GM18951 (cell line): ENCODE results near the gene FNBP1.
"Not testable (repeated sequence)": the region's sequence is repeated elsewhere in the genome, so short reads cannot be mapped to it uniquely, and the experiment has no call there.

Experiments used
- POLR2A ChIP-seq: IDR thresholded peaks from 4 replicates; pipeline ENCODE4 v1.6.1; 2011; ENCODE audit warnings: mild to moderate bottlenecking; ENCODE audit not compliant: insufficient read length, insufficient read depth; ENCODE audit errors: extremely low read depth
- in situ Hi-C: fragments of 300-500 bp; cut with MboI; formaldehyde crosslinking; loops from one replicate; pipeline ENCODE4 v1.12.0; 2022; ENCODE audit warnings: low sequenced_read_pairs, mixed read lengths, inconsistent platforms; ENCODE audit not compliant: unreplicated experiment

FNBP1 gene

GRCh38 chr9:129987941-129988340 is 55.0 kb downstream of the FNBP1 start:
- in situ Hi-C loops, result no loop called here
- no peak for TF ChIP-seq POLR2A

- in situ Hi-C loops, result no loop called here
- no peak for TF ChIP-seq POLR2A
Measured at GRCh38 chr9:129987047-129987446, 55.9 kb downstream of the FNBP1 start.

GRCh38 chr9:129984589-129984988 is 58.4 kb downstream of the FNBP1 start:
- in situ Hi-C loops, result not testable (repeated sequence)

DNA sequence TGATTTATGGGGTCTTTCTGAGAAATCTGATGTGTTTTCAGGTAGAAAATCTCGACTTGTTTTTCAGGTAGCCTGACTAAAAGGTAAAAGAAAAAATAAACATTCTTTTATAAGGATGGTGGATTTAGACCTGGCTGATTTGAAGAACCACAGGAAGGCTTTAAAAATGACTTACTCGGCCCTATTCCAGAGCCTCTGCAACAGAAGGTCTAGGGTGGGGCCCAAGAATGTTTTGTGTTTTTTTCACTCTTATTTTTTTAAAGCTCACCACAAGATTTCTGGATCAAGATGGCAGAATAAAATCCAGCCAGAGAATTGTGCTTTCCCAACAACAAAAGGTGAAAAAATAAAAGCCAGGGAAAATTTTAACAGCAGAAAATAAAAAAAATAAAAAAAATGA is 59.1 kb downstream of the FNBP1 start:
- in situ Hi-C loops, result no loop called here
- no peak for TF ChIP-seq POLR2A

DNA sequence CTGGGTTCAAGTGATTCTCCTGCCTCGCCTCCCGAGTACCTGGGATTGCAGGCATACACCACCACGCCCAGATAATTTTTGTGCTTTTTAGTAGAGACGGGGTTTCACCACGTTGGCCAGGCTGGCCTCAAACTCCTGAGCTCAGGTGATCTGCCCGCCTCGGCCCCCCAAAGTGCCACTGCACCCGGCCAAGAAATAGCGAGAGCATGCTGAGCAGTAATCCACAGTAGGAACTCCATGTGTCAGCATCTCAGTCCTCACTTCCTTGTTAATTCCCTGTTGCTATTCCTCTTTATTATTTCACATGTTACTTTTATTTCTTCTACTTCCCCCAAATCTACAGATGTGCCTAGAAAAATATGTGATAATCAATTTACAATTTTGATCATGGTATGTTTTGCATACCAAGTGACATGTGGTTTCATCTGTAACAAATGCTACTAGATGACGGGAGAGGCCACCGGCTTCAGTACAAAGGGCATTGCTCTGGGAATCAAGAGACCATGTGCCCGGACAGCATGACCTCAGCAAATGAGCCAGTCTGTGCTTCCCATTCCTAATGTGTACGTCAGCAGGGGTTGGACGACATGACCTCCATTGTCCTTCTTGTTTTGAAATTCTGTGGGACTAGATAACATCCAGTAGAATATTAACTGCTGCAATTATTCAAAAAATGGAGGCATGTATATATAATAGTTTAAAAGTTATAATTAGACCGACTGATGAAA is 61.6 kb downstream of the FNBP1 start:
- in situ Hi-C loops, result no loop called here
- no peak for TF ChIP-seq POLR2A

- in situ Hi-C loops, result not testable (repeated sequence)
Measured at GRCh38 chr9:129980224-129980623, 62.8 kb downstream of the FNBP1 start.

- in situ Hi-C loops, result no loop called here
- no peak for TF ChIP-seq POLR2A
Measured at GRCh38 chr9:129979071-129979745, 63.8 kb downstream of the FNBP1 start.

GRCh38 chr9:129972816-129973215 is 70.2 kb downstream of the FNBP1 start:
- TF ChIP-seq POLR2A, result no peak
- in situ Hi-C loops, result no loop called here

DNA sequence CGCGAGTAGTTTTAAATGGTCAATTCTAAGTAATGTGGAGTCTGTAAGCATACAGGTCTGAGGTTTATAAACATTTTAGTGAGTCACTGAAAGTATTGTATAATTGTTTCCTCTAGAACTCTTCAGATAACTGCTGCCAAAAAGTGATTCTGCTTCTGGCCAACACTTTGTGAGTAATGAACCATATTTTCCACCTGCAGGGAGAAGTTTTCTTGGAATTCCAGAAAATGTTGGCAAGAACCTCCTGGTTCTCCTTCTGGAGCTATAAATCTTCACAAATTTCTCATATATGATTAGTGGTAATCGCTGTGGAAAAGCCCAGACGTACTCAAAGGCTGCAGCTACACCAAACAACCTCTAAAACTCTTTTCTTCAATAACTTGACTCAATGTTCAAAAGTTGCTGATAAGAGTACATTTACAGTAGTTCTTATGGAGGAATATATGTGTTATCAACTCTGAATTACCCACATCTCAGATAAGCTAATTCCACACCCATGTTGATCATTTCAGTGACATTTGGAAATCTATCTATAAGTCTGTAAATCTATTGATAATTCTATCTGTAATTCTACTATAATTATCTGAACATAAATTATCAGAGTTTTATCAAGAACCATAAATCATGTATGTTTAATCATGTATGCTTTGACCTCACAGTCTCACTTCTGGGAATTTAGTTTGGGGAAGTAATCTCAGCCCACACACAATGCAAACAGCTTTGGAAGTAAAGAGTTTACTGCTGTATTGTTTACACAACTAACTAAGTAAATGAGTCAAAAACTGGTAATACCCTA is 74.1 kb downstream of the FNBP1 start:
- TF ChIP-seq POLR2A, result no peak
- in situ Hi-C loops, result no loop called here

DNA sequence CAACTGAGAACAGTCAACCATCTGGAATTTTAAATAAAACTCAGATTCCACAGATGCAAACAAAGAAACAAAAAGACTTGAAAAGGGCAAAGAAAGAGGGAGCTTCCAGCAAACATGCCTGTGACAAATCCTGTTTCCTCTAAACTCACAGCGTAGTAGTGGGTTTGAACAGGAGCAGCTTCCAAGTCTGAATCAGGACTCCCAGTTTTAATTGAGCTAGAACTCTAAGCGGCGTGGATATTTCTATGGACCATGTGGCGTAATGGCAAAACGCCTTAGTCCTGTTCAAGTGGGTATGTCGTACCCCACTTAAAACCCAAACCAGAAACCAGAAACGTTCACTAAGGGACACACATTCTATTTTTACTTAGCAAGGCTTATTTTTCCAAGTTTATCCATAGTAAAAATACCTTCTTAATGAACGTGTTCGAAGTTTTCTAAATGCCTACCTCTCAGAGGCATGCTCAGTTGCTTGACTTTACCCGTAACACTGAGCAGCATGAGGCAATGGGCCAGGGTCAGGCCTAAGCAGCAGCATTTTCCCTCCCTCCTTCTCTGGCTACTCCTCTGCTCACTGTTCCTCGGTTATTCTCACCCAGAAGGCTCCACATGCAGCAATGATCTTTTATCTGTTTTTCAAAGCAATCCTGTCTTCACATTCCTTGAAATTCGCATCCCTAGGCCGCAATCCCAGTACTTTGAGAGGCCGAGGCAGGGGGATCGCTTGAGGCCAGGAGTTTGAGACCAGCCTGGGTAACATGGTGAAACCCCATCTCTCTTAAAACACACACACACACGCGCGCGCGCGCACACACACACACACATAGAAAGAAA is 77.9 kb downstream of the FNBP1 start:
- TF ChIP-seq POLR2A, result no peak
- in situ Hi-C loops, result no loop called here

- TF ChIP-seq POLR2A, result peak; percentile 42
- in situ Hi-C loops, result no loop called here
Measured at GRCh38 chr9:129962889-129963703, 79.9 kb downstream of the FNBP1 start.

DNA sequence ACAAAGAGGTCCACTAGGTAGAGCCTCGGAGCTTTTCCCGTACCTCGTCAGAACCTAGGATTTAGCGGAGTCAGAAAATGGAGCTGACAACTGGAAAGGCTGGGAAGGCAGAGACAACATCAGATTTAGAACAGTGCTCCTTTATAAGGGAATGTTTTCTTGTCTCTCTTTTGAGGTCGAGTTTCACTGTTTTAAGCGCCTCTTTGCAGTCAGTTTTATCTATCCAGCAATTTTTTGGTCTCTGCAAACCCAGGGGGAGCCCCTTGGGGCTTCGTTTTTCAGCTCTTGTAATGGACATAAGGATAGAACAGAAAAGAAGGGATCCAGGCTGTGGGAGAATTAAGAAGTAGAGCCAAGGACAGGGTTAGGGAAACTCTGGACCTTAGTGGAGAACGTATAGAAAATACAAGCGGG is 80.5 kb downstream of the FNBP1 start:
- TF ChIP-seq POLR2A, result no peak
- in situ Hi-C loops, result no loop called here
